NCI-H1048 (cell line): ENCODE measurements around the gene NLRP5.
"Not testable (repeated sequence)": the region's sequence is repeated elsewhere in the genome, so short reads cannot be mapped to it uniquely, and the experiment has no call there.

Experiments
- DNase-seq: peaks from one replicate; lab custom pipeline; 2025; lab: John Stamatoyannopoulos, UW

Gene NLRP5

GRCh38 chr19:55986487-55986886, at the start of gene NLRP5:
TSS of gene NLRP5 (plus strand) at chr19:55986775.
- DNase-seq, result no peak

- no peak for DNase-seq
Observed at GRCh38 chr19:55939206-55939605, 47.4 kb upstream of the NLRP5 start.

GRCh38 chr19:55940306-55940705, 46.3 kb upstream of the NLRP5 start:
- no peak for DNase-seq

DNA sequence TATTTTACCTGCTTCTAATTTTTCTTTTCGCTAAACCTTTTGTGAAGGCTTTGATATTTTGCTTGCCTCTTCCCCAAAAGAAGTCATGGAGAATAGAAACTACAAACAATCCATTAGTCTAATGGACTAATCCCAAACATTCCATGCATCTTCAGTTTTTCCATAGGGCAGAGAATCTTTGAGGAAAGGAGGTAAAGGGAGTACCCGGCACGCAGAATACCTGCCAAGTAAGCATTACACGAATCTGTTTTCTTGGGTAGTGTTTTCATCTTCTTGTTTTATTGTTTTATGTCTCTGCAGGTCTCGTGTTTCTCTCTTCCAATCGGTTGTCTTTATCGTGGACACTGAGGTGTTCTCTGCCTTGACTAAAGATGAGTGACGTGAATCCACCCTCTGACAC, 39.0 kb upstream of the NLRP5 start, which contains the start of gene NLRP8:
Gene NLRP8, plus strand, starts transcription at position 301 of the 400 bp plus-strand sequence.
- no peak for DNase-seq

GRCh38 chr19:55950566-55950965, 36.0 kb upstream of the NLRP5 start:
- DNase-seq, result not testable (repeated sequence)

DNA sequence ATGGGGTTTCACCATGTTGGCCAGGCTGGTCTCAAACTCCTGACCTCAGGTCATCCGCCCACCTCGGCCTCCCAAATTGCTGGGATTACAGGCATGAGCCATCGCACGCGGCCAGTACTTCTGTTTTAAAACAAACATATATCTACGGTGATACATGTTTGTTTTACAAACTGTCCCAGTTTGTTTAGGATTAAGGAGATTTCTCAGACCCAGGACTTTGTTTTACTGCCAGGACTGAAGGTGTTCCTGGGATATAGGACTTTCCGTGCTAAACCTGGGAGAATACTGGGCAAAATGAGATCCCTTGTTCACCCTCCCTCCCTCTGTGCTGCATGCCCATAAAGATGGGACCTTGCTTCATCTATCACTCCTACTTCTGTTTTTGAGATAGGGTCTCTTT, 30.1 kb upstream of the NLRP5 start:
- DNase-seq, result no peak

GRCh38 chr19:55958356-55958755, 28.2 kb upstream of the NLRP5 start:
- no peak for DNase-seq

DNA sequence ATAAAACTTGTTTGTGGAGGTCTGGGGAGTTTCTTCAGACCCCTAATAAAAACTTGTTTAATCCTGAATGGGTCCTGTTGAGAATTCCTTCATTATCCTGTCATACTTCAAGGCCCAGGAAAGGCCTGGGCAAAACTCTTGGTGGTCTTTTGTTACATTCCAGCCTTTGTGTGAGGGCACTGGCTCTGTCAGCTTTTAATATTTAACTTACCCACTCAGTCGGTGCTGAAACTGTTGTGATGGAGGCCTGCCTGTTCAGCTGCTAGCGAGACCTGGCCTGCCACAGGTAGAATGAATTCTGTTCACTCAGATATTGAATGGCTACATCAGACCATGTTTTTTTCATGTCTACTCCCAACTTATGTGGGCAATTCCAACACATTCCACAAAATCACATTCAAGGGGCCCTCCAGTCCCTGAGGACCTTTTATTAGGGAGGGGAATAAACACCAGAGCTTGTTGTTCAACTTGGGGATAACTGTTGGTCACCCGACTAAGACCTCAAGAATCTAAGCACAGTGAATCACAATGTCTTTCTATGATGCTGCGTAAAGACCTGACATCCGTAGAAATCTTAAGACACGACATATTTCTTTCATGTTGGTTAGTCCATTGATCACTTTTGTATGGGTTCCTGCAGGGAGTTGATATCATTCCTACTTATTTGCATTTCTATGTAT, 26.4 kb upstream of the NLRP5 start:
- no peak for DNase-seq

DNA sequence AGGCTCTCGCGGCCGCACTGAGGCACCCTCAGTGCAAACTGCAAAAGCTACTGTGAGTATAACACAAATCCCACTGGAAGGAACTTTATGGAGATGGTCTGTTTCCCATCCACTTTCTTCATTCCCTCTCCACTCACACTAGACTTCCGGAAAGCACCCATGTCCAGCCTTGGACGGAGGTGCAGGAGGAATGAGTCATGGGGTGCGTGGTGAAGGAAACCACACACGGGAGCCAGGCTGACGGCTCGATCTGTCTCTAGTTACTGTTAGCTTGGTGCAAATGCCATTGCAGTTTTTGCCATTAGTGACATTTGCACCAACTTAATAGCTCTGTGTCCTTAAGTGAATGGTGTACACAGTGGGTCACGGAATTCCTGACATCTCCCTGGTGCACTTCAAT, 24.4 kb upstream of the NLRP5 start:
- no peak for DNase-seq

DNA sequence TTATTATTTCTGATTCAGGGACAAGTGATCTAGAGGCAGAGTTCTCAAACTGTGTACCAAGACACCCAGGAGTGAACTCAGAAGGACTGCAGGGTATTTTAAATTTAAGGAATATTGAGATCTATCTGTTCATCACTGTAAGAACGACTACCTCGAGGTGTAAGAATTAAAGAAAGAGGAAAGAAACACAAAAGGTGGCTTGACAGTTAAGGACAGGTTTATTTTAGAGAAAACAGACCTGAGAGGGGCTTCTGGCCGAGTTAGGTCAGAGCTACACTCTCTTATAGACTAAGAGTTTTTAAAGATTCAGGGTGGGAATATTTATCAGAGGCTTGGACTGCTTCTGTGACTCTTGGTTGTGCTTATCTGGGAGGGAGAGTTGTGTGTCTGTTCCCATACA, 12.6 kb upstream of the NLRP5 start:
- DNase-seq, result no peak

GRCh38 chr19:55980415-55980814, 6.2 kb upstream of the NLRP5 start:
- no peak for DNase-seq

GRCh38 chr19:55985254-55985653, 1.3 kb upstream of the NLRP5 start:
- DNase-seq, result no peak

DNA sequence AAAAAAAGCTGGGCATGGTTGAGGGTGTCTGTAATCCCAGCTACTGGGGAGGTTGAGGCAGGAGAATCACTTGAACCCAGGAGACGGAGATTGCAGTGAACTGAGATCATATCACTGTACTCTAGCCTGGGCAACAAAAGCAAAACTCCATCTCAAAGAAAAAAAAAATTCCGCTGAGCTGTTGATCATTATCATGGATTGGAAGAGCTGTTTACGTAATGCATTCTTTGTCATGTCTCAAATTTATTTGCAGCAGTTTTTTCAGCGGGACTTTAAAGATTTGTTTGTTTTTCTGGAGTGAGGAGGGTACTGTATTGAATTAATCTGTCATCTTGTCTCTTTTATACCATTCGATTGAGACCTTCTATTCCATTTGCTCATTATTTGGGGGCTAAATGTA, 4.3 kb downstream of the NLRP5 start:
- no peak for DNase-seq

DNA sequence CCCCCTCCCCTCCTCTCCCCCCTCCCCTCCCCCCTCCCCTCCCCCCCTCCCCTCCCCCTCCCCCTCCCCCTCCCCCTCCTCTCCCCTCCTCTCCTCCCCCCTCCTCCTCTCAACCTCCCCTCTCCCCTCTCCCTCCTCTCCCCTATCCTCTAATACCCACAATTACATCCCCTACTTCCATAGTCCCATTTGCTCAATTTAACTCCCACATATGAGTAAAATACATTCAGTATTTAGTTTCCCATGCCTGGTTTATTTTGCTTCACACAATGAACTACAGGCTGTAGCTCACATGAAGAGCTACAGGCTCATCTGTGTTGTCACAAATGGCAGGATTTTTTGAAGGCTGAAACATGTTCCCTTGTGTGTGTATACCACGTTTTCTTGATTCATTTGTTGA, 6.9 kb downstream of the NLRP5 start:
- no peak for DNase-seq

- no peak for DNase-seq
Observed at GRCh38 chr19:56014765-56015164, 28.2 kb downstream of the NLRP5 start.

GRCh38 chr19:56015756-56016155, 29.2 kb downstream of the NLRP5 start:
- DNase-seq, result no peak

DNA sequence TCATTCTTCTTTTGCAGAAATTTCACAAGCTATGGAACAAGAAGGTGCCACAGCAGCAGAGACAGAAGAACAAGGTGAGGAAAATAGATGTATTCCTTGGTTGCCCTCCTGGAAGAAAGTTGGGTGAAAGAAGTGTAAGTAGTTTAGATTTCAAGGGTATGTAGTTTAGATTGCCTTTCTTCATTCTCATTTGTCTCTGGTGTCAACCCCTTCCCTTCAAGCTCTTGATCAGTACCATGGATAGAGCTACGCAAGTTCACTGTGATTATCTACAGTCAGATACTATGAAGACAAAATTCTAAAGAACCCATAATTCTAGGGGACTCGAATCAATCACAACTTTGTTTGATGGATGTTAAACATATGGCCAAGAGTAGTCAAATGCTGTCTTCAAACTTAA, 32.8 kb downstream of the NLRP5 start:
- DNase-seq, result not testable (repeated sequence)

- DNase-seq, result not testable (repeated sequence)
Observed at GRCh38 chr19:56020355-56020975, 33.9 kb downstream of the NLRP5 start.

DNA sequence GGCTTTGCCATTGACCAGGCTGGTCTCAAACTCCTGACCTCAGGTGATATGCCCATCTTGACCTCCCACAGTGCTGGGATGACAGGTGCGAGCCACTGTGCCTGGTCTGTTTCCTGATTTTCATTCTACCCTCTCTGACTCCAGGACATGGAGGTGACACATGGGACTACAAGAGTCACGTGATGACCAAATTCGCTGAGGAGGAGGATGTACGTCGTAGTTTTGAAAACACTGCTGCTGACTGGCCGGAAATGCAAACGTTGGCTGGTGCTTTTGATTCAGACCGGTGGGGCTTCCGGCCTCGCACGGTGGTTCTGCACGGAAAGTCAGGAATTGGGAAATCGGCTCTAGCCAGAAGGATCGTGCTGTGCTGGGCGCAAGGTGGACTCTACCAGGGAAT, 40.2 kb downstream of the NLRP5 start:
- no peak for DNase-seq

DNA sequence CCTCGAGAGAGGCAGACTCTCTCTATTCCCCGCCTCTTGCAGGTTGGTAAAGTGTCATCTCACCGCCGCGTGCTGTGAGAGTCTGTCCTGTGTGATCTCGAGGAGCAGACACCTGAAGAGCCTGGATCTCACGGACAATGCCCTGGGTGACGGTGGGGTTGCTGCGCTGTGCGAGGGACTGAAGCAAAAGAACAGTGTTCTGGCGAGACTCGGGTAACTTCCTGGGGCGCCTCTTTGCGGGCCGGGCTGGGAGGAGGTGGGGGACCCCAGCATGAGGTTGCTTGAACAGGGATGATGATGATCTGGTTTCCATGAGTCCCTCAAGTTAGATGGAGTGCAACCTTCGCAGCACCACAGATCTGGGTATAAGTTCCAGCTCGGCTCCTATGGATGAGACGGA, 67.0 kb downstream of the NLRP5 start:
- DNase-seq, result no peak

DNA sequence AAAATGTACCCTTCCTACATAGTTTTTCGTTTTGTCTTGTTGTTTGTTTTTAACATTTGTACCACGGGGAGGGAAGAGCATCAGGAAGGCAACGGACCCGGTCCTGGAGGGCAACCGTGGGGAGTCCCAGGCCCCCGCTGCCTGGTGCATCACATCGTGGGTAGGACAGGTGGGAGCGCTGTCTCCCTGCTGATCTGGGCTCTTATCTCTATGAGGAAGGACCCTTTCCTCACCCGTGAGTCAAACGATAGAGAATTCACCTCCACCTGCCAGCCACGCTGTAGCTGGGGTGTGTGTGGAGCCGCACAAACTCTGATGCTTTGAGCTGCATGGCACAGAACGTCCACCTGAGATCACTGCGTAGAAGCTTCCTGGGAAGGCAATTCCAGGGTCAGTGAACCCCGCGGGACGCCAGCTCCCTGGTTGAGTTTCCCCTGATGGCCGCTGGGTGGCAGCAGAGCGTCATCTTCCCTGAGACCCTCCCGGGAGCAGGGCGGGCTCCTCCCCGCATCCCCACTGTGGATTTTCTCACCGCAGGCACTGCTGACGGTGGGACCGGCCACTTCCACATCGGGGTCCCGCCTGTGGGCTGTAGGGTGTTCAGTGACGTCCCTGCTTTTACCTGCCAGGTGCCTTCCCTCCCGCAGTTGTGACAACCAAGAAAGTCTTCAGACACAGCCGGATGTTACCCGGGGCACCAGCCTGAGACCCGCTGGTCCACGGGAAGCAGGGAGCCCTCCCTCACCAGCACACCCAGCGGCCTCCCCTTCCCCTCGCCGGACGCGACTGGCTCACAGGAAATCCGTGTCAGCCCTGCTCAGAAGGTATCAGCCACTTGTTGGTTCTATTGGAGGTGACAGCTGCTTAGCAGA, 79.8 kb downstream of the NLRP5 start:
- peak; percentile 7 for DNase-seq

DNA sequence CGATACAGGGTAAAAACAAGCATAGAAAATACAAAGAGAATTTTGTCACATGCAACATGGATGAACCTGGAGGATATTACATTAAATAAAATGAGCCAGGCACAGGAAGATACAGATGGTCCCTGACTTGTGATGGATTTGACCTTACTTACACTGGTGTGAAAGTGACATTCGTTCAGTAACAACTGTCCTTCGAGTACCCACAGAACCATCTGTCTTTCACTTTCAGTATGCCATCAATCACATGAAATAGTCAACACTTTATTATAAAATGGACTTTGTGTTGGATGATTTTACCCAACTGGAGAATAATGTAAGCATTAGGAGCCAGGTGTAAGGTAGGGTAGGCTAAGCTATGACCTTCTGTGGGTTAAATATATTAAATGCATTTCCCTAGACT, 83.1 kb downstream of the NLRP5 start:
- DNase-seq, result no peak

- DNase-seq, result no peak
Observed at GRCh38 chr19:56071151-56071550, 84.6 kb downstream of the NLRP5 start.
